Measurements from ENCODE around the gene RIPOR2.
"Not testable (repeated sequence)": the region's sequence is repeated elsewhere in the genome, so short reads cannot be mapped to it uniquely, and the experiment has no call there.

Gene RIPOR2

GRCh38 chr6:24763578-24763977, 172.2 kb downstream of the RIPOR2 start:
- no peak for DNase-seq (ENCODE audit: low read depth)

- DNase-seq (ENCODE audit: low read depth), result no peak
Measured at GRCh38 chr6:24761851-24762250, 173.9 kb downstream of the RIPOR2 start.

DNA sequence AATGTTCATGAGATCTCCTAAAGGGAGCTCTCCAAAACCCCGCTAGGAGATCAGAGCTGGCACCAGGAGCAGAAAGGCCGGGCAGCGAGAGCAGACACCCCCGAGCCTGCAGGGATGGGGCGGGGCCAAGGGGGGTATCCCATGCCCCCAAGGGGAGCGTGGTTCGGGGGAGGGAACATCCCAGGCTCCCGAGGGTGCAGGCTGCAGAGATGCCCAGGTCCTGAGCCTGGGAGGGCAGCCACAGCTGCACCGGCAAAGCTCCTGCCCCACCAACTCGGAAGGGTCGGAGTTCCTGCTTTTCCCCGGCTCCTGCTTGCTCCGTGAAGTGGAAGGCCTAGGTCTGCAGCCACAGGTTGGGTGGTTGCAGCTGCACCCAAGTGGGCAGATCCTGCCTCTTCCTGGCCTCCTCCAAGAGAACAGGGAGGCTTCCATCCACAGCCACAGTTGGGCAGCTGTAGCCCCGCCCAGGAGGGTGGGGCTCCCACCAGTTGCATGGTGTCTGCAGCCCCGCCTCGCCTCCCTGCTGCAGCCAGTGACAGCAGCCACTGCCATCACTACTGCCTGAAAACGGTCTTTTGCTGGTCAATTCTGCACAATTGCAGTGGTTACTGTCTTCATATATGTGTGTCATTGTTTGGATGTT, 174.4 kb downstream of the RIPOR2 start:
- DNase-seq (ENCODE audit: low read depth), result no peak

GRCh38 chr6:24760210-24760609, 175.6 kb downstream of the RIPOR2 start:
- DNase-seq (ENCODE audit: low read depth), result no peak

- no peak for DNase-seq (ENCODE audit: low read depth)
Measured at GRCh38 chr6:24759718-24760117, 176.0 kb downstream of the RIPOR2 start.

DNA sequence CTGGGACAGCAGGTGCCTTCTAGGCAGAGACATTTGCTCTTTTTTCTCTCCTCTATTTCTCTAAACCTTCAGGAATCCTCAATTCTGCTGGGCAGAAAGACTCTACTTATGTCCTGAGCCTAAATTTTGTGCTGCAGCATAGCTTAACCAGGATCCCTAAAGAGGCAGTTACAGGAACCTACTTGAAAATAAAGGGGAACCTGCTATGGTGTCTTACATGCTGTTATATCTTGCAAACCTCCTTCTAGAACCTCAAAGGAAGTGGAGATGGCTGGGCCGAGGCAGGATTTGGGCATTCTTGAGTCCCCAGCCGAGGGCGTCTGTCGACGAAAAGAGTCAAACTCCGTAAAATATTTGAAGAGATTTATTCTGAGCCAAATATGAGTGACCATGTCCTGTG, 178.1 kb downstream of the RIPOR2 start:
- DNase-seq (ENCODE audit: low read depth), result no peak

GRCh38 chr6:24755279-24755678, 180.5 kb downstream of the RIPOR2 start:
- no peak for DNase-seq (ENCODE audit: low read depth)

DNA sequence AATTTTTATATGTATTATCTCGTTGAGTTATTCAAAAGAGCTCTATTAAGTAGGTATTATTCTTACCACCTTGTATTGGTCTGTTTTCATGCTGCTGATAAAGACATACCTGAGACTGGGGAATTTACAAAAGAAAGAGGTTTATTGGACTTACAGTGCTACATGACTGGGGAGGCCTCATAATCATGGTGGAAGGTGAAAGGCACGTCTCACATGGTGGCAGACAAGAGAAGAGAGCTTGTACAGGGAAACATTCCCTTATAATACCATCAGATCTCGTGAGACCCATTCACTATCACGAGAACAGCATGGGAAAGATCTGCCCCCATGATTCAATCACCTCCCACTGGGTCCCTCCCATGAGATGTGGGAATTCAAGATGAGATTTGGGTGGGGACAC, 181.4 kb downstream of the RIPOR2 start:
- DNase-seq (ENCODE audit: low read depth), result not testable (repeated sequence)
